HG03575 (cell line): ENCODE measurements around the gene GAK.
A peak's percentile ranks its signal among the peaks of the same experiment; 100 is the strongest.
"Not testable (repeated sequence)": the region's sequence is repeated elsewhere in the genome, so short reads cannot be mapped to it uniquely, and the experiment has no call there.

Source experiments
- ATAC-seq: cut with Tn5 transposase; IDR thresholded peaks from one replicate; pipeline ENCODE4 v1.9.1; 2021; ENCODE audit not compliant: unreplicated experiment, insufficient number of reproducible peaks, low FRiP score; ENCODE audit errors: extremely low read depth

The GAK gene

DNA sequence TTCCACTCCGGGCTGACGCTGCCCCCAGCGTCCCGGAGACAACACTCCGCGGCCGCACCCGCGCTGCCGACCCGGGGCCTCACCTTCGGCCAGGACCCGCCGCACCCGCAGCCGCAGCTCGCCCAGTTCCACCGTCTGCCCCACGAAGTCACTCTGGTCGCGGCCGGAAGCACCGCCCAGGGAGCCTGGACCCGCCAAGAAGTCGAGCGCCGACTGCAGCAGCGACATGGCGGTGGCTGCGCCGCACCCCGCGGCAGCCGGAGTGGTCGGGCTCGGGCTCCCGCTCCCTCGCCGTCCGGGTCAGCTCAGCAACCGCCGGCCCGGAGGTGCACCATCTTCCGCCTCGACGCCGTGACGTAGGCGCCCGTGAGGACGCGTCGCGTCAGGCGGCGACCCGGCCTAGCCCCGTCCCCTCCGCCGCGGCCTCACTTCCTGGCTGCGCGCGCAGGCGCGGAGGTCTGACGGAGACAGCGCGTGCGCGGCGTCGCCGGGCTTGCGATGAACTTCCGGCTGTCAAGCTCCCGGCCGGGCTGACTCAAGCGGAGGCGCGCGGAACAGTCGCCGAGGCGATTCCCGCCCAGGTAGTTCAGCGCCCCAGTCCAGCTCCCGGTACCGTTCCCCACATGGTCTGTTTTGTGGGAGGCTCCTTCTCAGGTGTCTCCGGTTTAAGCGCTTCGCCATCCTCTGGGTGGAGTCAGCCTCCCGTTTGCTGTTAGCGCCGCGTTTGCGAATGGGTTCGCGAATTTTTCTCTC, at the start of gene GAK, which contains the start of gene TMEM175:
TSS of gene GAK (minus strand) at position 357 of the 753 bp plus-strand sequence. CDS start at position 228, 129 bp downstream.
TSS of gene TMEM175 (plus strand) at position 501 of the 753 bp plus-strand sequence. CDS start 15,280 bp downstream, outside the sequence.
- peak; percentile 31 for ATAC-seq

DNA sequence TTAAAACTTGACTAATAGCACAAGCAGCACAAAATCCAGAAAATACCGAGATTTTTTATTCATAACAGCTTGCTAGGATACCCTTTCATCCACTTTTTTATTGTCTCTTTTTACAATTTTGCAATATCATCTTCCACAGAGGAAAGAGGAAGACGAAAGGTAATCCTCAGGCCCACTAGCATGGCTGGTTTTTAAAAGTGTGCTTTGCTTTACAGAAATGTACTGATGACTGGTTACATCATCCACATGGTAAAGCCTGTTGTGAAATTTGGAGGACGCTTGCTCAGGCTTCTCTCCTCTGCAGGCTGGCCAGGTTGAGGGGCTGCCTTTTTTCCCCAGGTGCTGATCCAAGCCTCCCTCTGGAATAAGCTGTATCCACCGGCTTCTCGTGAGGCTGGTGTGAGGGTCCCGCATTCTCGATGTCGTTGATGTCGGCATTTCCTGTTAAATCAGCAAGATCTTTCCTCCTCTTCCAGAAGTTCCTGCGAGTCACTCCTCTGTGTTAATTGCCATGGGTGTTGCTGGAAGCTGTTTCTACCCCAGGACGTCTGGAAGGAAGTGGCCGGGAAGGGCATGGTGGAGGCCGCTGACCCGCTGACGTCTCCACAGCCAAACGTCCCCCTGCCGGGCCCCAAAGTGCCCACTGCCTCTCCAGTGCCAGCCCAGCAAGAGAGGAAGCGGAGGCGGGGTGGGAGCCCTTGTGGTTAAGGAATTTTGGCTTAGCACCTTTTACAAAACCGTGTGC, 47.0 kb upstream of the GAK start:
- ATAC-seq = no peak

GRCh38 chr4:976016-976415, 43.9 kb upstream of the GAK start:
- not testable (repeated sequence) for ATAC-seq

- ATAC-seq = no peak
Measured at GRCh38 chr4:974668-975067, 42.6 kb upstream of the GAK start.

GRCh38 chr4:973431-974397, 41.6 kb upstream of the GAK start, which contains the start of gene DGKQ:
DGKQ (minus strand) TSS chr4:973569; CDS start chr4:973482, 87 bp downstream.
- ATAC-seq = no peak

- ATAC-seq = no peak
Measured at GRCh38 chr4:972651-973424, 40.7 kb upstream of the GAK start.

DNA sequence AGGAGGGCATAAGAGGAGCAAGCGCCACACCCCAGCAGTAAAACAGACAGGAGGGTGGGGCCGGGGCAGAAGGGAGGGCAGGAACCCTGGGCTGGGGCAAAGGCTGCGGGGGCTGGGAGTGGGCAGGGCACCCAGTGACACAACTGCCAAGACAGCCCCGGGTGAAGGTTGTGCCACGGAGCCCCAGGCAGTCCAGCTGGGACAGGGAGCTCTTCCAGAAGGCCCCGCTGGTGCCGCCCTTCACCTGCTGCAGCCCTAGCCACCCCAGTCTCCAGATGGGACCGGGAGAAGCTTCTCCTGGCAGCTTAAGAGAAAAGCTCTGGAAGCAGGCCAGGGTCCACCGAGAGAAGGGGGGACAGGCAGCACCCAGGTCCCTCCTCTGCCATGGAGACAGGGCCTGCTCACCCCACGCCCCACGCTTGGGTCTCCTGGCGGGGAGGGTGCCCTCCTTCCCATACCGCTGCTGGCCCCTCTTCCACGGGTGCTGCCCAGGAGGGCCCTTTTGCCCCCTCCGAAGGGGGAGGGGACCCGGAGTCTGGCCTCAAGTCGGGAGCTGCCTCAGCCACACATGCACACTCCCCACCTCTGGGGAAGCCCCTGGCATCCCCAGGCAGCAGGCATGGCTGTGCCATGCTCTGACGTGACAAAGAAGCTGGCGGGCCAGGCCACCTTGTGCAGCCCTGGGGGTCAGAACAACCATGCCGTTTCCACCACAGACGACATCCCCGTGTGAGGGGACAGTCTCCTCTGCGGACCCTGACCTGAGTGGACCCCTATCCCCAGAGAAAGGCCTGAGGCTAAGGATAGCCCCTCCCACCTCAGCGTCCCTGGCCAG, 39.8 kb upstream of the GAK start:
- no peak for ATAC-seq

DNA sequence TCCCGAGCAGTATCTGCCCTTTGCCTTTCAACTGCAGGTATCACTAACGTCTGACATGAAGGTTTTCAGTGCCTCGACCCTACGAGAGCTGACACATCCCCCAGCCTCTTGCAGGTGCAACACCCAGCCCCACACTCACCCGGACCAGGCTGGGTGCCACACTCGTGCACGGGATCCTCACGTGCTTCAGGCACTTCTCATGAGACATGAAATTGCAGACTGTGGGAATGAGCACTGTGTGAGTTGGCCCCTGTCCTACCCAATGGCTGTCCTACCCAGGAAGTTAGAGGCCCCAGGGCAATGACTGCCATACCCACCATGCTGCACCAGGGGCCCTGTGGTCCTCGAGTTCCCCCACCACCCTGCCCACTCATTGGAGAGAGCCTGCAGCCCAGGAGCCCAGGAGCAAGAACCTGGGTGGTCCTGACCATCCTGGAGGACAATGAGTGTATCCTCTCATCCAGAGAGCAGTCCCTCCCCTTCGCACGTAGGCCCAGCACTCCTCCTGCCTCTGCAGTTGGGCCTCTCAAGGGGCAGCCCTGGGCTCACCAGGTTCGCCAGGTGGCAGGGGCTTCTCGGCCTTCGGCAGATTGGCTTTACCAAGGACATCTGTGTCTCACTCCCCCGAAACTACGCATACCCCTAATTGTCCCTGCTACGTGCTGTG, 38.9 kb upstream of the GAK start:
- no peak for ATAC-seq

DNA sequence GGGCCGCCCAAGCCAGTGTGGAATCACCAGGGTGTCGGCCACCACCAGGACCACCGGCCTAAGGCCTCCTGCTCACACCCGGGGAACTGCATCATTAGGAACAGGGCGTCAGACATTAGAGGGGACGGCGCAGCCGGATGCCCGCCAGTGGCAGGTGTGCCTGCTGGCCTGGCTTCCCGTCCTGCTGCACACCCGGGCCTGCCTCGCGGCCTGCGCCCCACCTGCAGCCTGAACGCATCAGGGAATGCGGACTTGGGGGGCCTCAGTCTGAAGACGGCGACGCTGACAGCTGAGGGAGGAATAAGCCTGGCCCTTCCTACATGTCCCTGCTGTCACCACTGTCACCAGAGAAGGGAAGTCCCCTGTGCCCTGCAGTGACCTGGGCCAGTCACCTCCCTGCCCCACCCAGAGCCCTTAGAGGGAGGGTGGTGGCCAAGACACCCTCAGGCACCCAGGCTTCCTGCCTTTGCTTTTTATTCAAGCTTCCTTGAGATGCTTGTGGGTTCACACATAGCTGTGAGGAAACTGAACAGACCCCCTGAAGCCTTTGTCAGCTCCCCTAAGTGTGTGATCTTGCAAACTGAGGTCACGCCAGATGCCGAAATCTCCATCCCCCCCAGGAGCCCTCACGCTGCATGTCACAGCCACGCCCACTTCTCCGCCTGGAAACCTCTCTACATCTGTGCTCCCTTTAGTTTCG, 38.1 kb upstream of the GAK start:
- ATAC-seq = no peak

DNA sequence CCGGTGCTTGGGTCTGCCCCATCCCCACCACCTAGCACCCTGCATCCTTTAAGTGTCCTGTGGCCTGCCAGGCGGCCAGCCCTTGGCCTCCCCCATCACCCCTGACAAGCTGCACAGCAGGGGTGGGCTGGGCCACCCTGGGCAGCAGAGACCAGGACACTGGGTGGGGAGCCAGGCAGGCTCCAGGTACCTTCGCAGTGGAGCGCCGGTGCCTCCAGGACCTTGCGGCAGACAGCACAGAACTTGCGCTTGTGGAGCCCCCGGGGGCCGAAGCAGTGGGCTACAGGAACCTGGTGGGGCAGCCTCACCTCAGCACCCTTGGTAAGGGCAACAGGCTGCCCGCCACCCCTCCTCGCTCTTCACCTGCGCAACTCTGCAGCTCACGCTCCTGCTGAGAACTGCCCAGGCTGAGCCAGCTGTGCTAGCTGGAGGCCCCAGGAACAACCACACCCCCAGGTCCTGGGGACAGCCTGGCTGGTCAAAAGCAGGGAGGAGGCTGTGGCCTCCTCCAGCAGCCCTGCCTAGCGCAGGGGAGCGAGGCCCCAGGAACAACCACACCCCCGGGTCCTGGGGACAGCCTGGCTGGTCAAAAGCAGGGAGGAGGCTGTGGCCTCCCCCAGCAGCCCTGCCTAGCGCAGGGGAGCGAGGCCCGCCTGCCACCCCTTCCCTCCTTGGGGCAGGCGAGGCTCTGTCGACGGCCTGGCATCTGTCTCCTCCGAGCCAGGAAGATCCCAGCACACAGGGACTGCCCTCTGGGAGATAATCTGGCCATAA, 36.7 kb upstream of the GAK start:
- no peak for ATAC-seq

GRCh38 chr4:968221-968620, 36.1 kb upstream of the GAK start:
- ATAC-seq = no peak

- no peak for ATAC-seq
Measured at GRCh38 chr4:967113-968104, 35.3 kb upstream of the GAK start.

GRCh38 chr4:966266-967112, 34.4 kb upstream of the GAK start:
- ATAC-seq = no peak

DNA sequence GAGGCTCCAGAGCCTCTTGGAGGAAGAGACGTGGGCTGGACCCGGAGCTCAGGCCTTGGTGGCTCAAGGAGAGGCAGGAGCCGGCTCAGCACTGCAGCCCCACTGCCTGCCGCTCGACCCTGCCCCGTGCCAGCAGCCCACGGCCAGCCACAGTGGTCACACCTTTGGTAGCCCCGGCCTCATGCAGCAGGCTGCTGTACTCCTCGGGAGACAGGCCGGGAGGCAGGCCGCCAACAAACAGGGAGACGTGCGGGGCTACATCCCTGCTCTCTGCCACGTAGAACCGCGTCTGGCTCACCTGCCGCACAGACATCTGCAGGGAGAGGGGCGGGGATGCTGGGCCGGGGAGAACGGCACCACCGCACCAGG, 33.6 kb upstream of the GAK start:
- no peak for ATAC-seq
